Sciatic nerve (tissue), 2 donors: Measurements from ENCODE around the gene ASIC4. TPM values are rescaled to one million over a fixed set of nuclear protein-coding genes. Genes with fewer than 3 reads are reported as not detected.

Experiments used
- ATAC-seq: fragments of 200-7000 bp; cut with Tn5 transposase; one replicate; pipeline ENCODE4 v1.9.1; 2020; ENCODE audit warnings: mild to moderate bottlenecking, moderate library complexity
- DNase-seq: peaks from one replicate; pipeline ENCODE4 v3.0.0-alpha.2; 2020; ENCODE audit warnings: low spot score
- intact Hi-C: fragments of 100-400 bp; cut with DNase I; formaldehyde crosslinking; loops from one replicate; pipeline ENCODE4 v1.14.2; 2022
- microRNA-seq: library from miRNA; unstranded; fragments of <30 nt; microRNA quantifications from one replicate; pipeline ENCODE4 v1.2.0, GENCODE V29; 2020
- total RNA-seq: library from RNA; stranded (reverse); fragmentation: NEBNext Ultra II Directional; extraction: Animal tissue kit (Norgen Biotek cat#: 25700); gene quantifications from one replicate; pipeline ENCODE4 v1.2.1, GENCODE V29; 2021
- donor health status: DM: no; HTN: no; CAD: no.
- donor health status: DM: no; HTN: no; CAD: no.

The ASIC4 gene
- total RNA-seq, 1 donor from 2014 or later: 0.31 TPM

DNA sequence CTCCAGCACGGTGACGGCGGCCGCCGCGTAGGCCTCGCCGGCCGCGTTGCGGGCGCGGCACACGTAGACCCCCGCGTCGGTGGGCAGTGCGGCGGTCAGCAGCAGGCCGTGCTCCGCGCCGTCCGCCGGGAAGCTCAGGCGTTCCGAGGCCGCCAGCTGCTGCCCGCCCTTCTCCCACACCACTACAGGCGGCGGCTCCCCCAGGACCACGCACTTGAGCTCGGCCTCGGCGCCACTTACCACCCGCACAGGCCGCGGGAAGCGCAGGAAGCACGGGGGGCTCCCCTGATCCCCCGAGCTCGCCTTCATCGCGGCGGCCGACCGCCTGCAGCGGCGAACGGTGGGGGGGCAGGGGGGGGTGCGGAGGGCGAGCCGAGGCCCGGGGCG is 56.6 kb downstream of the ASIC4 start:
- intact Hi-C loops: no loop called here
- DNase-seq (no peak), ATAC-seq (no peak)

DNA sequence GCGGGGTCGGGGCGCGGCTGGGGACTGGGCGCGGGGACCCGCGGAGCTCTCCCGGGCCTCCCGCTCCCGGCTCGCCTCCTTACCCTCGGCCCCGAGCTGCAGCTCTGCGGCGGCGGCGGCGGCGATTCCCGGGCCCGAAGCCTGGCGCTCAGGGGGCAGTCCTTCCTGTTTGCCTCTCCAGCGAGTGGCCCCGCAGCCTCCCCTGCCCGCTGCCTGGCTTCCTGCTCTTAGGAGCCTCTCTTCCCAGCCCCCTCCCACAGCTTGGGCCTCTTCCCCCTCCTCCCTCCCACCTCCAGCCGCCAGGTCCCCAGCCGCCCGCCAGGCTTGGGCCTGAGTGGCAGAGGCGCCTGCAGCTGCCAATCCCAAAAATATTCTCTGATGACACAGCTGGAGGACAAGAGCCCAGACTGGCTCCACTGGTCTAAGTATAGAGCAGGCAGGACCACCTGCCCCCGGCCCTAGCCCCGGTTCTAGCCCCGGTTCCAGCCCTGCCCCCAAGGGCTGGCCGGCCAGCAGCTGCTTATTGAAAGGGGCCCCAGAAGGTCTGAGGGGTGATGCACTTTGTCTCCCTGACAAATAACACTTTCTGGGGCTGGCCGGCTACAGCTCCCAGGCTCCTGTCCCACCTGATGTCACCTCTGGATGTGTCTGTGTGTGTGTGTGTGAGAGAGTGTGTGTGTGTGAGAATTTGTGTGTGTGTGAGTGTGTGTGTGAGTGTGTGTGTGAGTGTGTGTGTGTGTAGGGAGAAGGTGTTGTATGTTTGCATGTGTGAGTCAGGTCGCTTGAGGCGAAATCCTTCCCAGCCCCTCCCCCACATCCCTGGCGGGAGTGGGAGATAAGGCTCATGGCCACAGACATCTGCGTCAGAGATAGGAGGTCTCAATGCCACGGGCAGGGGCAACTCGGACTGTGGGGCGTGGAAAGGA is 57.3 kb downstream of the ASIC4 start, which contains the start of gene OBSL1:
Gene OBSL1, minus strand, starts transcription at position 229 of the 926 bp plus-strand sequence. CDS start 307 bp downstream, outside the sequence.
- intact Hi-C loops: no loop called here
- DNase-seq (no peak), ATAC-seq (peak; percentile 73)

DNA sequence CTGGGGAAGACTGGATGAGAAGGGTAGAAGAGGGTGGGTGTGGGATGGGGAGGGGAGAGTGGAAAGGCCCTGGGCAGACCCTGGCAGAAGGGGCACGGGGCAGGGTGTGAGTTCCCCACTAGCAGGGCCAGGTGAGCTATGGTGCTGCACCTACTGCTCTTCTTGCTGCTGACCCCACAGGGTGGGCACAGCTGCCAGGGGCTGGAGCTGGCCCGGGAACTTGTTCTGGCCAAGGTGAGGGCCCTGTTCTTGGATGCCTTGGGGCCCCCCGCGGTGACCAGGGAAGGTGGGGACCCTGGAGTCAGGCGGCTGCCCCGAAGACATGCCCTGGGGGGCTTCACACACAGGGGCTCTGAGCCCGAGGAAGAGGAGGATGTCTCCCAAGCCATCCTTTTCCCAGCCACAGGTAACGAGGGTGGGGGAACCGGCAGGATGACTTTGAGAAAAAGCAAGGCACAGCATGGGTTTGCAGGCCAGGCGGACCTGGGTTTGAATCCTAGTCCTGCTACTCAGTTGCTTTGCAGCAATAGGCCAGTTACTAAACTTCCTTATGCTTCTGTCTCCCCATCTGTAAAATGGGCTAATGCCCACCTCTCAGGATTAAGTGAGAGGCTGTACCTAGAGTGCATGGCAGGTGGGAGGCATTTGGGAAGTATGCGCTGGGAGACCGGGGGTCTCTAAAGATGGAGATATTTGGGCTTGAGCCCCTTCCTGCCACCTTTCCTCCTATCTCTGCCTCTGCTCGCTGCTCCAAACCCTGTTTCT is 58.1 kb downstream of the ASIC4 start, which contains the start of gene INHA:
Gene INHA, plus strand, starts transcription at position 74 of the 765 bp plus-strand sequence. Its CDS starts 65 bp downstream, at position 139.
- ATAC-seq (peak; percentile 4), DNase-seq (no peak)
- intact Hi-C loops: no loop called here

GRCh38 chr2:219573166-219573565 is 58.9 kb downstream of the ASIC4 start:
- ATAC-seq: no peak
- intact Hi-C loops: no loop called here
- no peak for DNase-seq

DNA sequence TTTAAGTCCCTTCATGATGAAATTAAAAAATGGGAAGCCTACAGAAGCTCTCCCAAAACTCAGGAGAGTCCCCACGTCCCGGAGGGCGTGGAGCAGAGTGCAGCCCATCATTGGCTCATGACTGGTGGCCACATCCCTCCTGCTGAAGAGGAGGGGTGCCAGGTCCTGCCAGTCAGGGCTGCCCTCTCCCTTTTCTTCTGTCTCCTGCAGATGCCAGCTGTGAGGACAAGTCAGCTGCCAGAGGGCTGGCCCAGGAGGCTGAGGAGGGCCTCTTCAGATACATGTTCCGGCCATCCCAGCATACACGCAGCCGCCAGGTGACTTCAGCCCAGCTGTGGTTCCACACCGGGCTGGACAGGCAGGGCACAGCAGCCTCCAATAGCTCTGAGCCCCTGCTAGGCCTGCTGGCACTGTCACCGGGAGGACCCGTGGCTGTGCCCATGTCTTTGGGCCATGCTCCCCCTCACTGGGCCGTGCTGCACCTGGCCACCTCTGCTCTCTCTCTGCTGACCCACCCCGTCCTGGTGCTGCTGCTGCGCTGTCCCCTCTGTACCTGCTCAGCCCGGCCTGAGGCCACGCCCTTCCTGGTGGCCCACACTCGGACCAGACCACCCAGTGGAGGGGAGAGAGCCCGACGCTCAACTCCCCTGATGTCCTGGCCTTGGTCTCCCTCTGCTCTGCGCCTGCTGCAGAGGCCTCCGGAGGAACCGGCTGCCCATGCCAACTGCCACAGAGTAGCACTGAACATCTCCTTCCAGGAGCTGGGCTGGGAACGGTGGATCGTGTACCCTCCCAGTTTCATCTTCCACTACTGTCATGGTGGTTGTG is 60.4 kb downstream of the ASIC4 start:
- ATAC-seq: no peak
- intact Hi-C loops: no loop called here

DNA sequence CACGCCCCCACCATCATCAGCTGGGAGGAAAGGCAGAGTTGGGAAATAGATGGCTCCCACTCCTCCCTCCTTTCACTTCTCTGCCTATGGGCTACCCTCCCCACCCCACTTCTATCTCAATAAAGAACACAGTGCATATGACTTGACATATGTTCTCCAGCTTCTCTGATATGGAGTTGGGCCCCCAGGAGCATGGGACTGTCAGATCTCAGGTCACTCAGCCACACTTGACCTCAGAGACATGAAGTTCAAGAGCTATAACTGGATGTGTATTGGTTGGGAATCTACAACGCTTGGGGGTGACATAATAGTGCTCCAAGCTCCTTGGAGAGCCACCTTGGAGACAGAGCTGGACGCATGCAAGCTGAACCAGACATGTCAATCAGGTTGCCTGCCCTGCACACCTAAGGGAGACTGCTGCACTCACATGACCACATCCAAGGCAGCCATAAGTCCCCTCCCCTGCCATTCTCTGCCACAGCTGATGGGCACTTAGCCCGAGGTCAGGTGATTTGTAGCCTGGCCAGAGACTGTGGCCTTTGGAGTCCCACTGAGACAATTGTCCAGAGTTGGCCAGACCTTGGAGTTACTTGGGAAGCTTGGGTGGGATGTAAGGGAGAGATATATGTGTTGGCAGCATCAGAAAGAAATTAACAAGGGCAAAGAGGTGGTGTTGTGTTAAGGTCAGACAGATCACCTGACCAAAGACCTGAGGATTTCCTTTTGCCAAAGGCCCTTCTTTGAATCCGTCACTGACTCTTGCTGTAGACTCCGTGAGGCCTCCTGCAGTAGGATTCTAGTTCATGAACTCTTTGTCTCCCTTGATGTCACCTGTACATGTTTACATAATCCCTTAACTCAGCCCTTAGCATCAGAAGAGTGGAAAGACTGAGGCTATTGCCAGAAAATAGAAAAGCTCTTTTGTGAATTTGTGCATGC is 61.6 kb downstream of the ASIC4 start:
- ATAC-seq: no peak
- intact Hi-C loops: no loop called here
- no peak for DNase-seq

More for the DNA sequence above, 60.4 kb downstream of the ASIC4 start:
- DNase-seq: no peak

DNA sequence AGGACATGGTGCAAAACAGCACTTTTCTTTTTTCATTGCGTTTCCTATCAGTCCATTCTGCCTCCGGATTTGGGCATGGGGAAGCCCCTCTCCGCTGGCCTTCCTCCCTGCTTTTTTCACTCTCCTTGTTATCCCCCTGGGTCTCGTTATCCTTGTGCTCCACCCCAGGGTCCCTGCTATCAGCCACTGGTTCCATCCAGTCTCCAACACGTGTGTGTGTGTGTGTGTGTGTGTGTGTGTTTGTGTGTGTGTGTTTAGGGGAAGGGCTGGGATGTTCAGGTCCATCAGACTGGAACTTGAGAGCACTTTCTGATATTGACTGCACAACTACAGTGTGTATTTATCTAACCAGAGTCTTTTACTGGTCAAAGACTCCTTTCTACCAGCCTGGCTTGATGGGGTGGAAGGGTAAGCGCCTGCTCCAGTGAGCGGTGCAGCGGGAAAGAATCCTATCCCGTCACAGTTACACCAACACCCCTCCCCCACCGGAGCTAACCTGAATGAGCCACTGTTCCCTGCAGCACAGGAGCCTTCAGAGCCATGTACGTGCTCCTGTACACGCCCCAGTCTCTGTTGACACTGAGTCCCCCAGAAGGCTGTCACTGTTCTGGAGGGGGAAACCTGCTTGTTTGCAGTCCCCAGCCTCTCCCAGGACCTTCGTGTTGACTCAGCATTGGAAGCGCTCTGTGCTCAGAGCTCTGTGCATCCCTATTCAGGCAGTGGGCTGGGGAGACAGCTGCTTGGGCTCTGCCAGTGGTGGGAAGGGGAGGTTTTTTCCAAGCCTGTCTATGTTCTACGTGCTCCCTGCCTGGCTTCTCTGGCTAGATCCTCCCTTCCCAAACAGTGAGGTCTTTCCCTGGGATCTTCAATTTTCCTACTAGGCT is 62.5 kb downstream of the ASIC4 start:
- intact Hi-C loops: no loop called here
- ATAC-seq: peak; percentile 35
- no peak for DNase-seq

DNA sequence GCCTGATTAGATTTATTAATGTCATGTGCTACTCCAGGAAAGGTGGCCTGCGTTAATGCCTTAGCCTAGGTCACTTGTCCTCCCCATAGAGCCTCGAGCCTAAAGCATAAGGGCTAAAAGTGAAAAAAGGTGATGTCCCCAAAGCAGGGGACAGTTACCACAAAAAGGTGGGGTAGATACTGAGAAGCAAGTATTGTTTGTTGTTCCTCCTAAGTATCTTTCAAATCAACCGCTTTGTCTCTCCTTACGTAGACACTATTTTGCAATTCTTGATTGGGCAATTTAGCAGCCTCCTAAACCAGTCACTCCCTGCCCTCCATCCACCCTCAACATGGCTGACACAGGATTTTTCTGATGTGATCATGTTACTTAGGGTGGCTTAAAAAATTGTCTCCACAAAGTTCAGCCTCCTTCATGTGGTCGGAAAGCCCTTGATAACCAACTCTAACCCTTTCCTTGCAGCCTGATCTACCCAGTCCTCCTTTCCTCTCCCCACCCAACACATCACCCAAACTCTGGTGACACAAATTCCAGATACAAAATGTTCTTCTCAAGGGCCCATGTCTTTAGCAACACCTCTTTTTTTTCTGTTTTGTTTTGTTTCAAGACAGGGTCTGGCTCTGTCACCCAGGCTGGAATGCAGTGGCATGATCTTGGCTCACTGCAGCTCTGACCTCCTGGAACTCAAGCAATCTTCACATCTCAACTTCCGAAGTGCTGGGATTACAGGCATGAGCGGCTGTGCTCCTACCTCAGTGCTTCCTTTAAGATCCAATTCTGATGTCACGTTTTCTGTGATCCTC is 64.7 kb downstream of the ASIC4 start:
- DNase-seq (no peak), ATAC-seq (no peak)
- intact Hi-C loops: no loop called here

DNA sequence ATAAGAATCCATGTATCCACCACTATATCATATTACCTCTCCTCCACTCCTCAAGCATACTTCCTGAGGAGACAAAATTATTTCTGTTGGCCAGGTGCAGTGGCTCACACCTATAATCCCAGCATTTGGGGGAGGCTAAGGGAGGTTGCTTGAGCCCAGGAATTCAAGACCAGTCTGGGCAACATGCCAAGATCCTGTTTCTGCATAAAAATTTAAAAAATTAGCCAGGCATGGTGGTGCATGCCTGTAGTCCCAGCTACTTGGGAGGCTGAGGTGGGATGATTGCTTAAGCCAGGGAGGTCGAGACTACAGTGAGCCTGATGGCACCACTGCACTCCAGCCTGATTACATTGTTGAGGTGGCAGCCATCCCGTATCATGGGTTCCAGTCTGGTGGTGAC is 67.1 kb downstream of the ASIC4 start:
- ATAC-seq: no peak
- DNase-seq: no peak
- intact Hi-C loops: no loop called here

Small RNA genes within 50 kb of the gene (microRNA-seq; reads per million reads assigned to microRNA genes)
- gene MIR3132: 1.1 reads per million

Other genes with a start within 250 kb of the ASIC4 start
- 120 TPM for gene DNAJB2, start 235.1 kb upstream of the ASIC4 start, total RNA-seq
- 0.58 TPM for gene PTPRN, start 205.1 kb upstream of the ASIC4 start, total RNA-seq
- not detected for gene RESP18, start 181.7 kb upstream of the ASIC4 start, total RNA-seq
- 41.8 TPM for gene DNPEP, start 126.6 kb upstream of the ASIC4 start, total RNA-seq
- 1.4 TPM for gene DES, start 96.1 kb upstream of the ASIC4 start, total RNA-seq
- gene SPEG, start 79.6 kb upstream of the ASIC4 start, total RNA-seq: 7.2 TPM
- gene GMPPA, start 15.6 kb upstream of the ASIC4 start, total RNA-seq: 25.9 TPM
- 33.4 TPM for gene CHPF, start 29.3 kb downstream of the ASIC4 start, total RNA-seq
- gene TMEM198, start 29.5 kb downstream of the ASIC4 start, total RNA-seq: 2.1 TPM
- gene OBSL1, start 57.1 kb downstream of the ASIC4 start, total RNA-seq: 85.2 TPM
- 0.53 TPM for gene INHA, start 57.8 kb downstream of the ASIC4 start, total RNA-seq
- gene STK11IP, start 83.4 kb downstream of the ASIC4 start, total RNA-seq: 58.5 TPM
- gene SLC4A3, start 113.1 kb downstream of the ASIC4 start, total RNA-seq: 6.7 TPM